ENCODE measurements around the gene NSF. TPM values are rescaled to one million over a fixed set of nuclear protein-coding genes. Genes with fewer than 3 reads are reported as not detected.
"Not testable (repeated sequence)": the region's sequence is repeated elsewhere in the genome, so short reads cannot be mapped to it uniquely, and the experiment has no call there.

The NSF gene
- total RNA-seq, 1 donor from 2014 or later: 19.2 TPM

DNA sequence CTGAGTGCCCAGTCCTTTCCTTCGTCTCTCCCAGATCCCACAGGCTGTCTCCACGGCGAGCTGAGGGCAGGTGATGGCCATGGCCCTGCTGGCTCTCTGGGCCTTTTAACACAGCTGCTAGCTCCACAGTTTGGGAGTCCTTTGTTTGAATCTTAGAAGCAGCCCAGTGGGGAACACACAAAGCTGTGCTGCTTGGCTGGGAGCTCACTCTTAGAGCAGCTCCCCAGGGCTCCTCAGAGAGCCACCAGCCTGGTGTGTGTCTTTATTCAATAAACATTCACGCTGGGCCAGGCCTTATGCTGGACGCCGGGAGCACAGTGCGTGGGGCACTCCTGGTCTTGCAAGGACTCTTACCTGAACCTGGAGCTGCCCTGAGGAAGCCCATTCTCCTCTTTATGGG is 198.3 kb downstream of the NSF start:
- intact Hi-C loops (cut with DNase I): loop anchor here (5.0 kb wide), 2 partner anchors 49 to 51 kb away; no protein-coding TSS in a partner anchor
- no peak for DNase-seq (ENCODE audit: low spot score)

DNA sequence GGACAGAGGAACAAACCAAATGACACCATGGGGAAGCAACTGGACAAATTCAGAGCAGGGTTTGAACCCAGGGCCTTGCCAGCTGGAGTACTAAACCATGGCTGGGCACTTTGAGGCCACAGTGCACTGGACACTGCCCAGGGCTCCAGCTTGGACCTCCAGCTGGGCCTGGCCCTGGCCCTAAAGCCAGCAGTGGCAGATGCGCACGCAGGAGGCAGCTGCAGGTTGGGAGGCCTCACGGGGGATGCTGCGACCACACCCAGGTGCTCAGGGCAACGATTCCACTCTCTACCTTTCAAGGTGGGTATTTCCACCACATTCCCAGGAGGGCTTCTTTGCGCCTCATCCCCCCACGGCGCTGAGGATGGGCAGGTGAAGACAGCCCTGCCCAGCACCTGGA is 199.1 kb downstream of the NSF start:
- no peak for DNase-seq (ENCODE audit: low spot score)
- intact Hi-C loops (cut with DNase I): loop anchor here (5.0 kb wide), 2 partner anchors 48 to 52 kb away; no protein-coding TSS in a partner anchor

DNA sequence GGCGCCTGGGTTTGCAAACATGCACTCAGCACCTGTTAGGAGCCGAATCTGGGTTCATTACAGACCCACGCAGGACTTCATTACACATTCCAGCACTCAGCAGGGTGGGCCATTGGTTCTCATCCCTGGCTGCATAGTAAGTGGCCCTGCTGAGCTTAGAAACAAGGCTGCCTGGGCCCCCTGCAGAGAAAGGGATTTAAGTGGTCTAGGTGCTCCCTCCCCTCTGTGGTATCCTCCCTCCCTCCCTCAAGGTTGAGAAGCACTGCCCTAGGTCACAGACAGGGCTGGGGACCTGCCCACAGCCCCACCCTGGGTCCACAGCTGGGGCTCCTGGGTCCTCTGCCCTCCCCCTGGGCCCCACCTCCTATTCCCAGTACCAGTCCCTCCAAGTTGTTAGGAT is 199.7 kb downstream of the NSF start:
- intact Hi-C loops (cut with DNase I): no loop called here
- DNase-seq (ENCODE audit: low spot score): no peak

DNA sequence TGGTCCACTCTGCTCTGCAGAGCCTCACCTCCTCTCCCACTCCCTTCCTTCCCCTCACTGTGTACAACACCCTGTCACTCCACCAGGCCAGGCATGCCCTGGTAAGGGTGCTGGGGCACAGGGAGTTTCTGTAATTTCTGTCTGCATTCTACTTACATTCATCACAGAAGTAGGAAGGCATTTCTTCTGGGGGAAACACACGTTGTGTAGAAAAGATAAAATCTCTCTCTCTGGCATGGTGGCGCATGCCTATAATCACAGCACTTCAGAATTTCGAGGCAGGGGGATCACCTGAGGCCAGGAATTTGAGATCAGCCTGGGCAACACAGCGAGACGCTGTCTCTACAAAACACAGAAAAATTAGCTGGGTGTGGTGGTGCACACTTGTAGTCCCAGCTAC is 201.1 kb downstream of the NSF start:
- DNase-seq (ENCODE audit: low spot score): no peak
- intact Hi-C loops (cut with DNase I): no loop called here

DNA sequence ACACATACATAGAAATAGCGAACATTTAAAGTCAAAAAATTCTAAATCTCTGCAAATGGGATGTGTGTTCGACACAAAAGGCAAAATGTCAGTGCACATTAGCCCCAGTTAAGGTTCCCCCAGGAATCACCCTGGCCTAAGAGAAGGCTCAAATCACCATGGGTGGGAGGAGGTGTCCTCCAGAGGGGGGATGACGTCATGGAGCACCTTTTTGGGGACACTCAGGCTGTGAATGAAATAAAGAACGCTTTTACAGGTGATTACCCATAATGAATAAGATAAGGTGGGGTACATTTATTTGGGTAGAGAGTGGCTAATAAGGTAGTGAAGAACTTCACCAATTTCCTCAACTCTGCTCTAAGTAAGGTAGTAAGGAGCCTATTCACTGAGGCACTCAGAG is 201.6 kb downstream of the NSF start:
- no peak for DNase-seq (ENCODE audit: low spot score)
- intact Hi-C loops (cut with DNase I): no loop called here

DNA sequence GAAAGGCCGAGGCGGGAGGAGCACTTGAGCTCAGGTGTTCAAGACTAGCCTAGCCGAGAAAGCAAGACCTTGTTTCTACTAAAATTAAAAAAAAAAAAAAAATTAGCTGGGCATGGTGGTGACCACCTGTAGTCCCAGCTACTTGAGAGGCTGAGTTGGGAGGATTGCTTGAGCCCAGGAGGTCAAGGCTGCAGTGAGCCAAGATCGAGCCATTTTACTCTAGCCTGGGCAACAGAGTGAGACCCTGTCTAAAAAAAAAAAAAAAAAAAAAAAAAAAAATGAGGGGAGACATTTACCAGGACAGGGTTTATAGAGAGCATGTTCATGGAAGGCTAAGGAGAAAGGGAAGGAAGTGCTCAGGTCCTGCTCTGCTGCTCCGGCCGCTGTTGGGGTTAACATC is 202.6 kb downstream of the NSF start:
- intact Hi-C loops (cut with DNase I); DNase-seq (ENCODE audit: low spot score): not testable (repeated sequence)

DNA sequence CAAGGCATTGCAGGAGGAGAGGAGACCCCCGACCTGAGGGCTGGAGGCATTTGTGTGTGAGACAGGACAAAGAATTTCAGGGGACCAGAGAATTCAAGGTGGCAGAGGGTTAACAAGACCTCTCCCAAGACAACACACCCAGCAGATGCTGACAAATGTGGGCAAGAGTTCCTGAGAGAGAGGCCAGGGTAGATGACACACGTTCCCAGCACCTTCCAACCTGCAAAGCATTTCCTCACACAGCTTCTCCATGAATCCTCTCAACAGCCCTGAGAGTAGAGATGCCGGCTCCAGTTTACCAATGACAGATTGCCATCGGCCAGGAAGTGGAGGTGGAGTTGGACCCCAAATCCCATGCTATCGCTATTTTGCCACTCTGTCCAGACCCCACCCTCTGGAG is 203.1 kb downstream of the NSF start:
- no peak for DNase-seq (ENCODE audit: low spot score)
- intact Hi-C loops (cut with DNase I): no loop called here

DNA sequence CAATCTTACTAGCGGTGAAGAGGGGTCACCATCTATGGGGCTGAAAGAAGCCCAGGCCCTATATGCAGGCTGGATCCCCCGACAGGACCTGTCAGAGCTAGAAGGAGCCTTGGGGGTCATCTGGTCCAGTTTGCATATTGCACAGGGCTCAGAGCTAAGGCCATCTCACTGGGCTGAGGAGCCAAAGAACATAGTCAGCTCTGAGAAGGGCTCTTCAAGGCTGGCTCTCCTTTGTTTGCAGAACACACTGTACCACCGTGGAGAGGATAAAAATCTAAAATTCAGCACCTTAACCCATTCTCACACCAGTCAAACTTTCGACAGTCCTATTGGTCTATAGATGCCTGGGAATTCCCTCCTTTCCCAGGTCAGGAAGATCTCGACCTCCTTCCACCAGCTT is 203.8 kb downstream of the NSF start:
- intact Hi-C loops (cut with DNase I): no loop called here
- no peak for DNase-seq (ENCODE audit: low spot score)

DNA sequence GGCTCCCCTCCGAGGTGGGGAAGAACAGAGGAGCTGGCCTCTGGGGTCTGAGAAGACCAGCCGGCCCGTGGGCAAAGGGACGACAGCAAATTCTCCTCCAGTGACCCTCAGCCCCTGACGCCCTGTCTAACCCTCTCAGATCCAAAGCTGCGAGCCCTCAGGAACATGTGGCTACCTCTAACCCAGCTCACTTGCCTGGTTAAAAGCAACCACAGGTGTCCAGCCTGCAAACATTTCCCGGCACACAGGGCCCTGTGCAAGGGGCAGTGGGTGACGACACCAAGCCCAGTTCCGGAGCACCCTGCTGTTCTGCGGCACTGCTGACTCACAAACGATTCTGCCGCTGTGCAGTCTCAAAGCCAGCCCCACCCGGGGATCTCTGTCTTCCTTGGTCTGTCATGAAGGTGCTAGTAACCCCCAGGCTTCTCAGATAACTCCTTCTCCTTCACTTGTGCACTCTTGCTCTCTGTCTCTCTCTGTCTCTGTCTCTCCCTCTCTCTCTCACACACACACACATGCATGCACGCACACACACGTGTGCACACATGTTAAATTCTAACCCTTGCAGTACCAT is 205.0 kb downstream of the NSF start:
- no peak for DNase-seq (ENCODE audit: low spot score)
- intact Hi-C loops (cut with DNase I): no loop called here

DNA sequence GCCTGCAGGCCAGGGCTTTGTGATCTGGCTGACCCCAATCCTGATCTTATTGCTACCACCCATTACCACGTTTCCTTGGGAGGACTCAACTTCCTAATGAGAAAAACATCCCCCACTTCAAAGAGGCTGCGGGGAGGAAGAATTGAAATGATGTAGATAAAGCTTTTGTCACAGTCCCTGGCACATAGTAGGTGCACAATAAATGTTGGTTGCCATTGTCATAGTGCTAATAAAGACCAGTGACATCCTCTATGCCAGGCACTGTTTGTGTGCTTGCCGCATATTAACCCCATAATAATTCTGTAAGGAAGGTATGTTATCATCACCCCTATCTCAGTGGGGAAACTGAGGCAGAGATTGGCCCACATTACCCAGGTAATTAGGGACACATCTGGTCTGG is 205.6 kb downstream of the NSF start:
- DNase-seq (ENCODE audit: low spot score): no peak
- intact Hi-C loops (cut with DNase I): no loop called here

DNA sequence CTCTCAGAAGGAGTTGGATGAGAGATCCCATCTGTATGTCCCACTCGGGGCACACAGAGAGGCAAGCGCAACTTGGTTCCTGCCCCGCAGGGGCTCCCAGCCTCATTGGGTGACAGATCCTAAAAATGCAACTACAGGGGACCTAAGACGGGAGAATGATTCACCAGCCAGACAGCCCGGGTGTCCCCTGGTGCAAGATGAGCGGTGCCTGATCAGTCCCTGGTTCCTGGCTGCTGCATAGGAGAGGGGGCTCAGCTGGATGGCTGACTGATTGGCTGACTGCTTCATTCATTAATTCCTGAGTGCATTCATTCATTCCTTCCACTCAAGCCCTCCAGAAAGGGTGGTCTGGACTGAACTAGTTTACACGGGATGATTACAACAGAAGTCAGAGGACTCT is 206.1 kb downstream of the NSF start:
- DNase-seq (ENCODE audit: low spot score): no peak
- intact Hi-C loops (cut with DNase I): no loop called here

DNA sequence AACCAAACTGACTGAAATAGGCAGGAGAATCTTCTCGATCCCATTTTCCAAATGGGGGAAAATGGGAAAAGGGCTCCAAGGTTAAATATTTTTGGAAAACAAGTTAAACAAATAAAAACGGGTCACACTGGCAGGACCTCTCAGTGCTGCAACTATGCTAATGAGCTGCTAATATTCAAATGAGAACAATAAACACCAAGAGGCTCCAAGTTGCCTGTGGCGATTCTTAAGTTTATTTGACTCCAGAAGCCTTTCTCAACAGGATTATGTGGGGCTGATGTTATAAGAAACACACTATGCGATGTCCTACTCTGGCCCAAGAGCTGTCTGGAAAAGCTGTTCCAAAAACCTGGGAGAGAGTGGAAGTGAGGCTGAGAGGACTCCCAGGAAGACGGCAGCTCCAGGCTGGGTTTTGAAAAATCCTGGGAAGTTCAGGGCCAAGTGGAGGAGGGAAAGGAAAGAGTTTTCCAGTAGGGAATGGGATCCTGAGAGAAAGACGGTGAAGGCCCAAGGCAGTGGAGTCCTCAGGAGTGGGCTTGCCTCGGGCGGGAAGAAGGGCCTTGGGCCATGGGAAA is 206.6 kb downstream of the NSF start:
- no peak for DNase-seq (ENCODE audit: low spot score)
- intact Hi-C loops (cut with DNase I): no loop called here

DNA sequence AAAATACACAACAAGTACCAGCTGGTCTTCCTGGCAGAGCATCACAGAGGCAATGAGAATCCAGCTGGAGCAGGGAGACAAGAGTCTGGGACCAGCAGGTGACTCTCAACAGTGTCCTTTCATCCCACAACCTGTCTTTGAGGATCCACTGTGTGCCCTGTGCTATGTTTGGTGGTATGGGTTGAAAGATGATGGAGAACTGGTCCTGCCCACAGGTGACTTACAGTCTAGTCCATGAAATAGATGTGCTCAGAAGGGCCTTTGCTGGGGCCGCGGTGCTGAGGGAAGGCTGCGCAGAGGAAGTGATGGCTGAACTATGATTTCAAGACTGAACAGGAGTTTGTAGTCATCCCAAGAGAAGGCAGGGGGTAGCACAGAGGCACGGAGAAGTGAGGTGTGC is 210.1 kb downstream of the NSF start:
- intact Hi-C loops (cut with DNase I): no loop called here
- DNase-seq (ENCODE audit: low spot score): no peak

DNA sequence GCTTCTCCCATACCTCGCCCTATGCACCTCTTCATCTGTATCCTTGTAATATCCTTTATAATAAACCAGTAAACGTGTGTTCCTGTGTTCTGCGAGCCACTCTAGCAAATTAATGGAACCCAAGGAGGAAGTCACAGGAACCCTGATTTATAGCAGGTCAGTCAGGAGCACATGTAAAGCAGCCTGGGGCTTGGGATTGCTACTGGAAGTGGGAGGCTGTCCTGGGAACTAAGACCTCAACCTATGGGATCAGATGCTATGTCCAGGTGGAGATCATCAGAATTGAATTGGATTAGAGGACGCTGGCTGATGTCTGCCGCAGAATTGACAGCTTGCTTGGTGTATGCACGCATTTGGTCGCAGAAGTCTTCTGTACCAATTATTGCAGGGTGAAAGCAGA is 212.3 kb downstream of the NSF start:
- intact Hi-C loops (cut with DNase I): no loop called here

DNA sequence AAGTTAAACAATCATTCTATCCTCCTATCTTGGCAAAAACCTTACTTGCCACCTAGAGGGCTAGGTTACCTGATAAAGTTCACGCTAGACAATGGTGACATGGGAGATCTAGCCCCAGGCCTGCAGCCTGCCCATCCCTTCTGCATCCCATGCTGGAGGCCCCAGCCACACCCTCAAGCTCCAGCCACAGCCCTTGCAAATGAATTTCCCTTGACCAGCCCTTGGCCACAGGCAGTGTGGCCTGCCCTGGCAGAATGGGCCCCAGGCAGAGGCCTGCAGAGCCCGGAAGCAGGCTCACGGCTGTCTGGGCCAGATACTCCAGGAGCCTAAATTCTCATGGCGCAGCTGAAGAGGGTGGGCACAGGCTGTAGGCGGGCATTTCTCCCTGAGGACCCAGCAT is 213.1 kb downstream of the NSF start:
- intact Hi-C loops (cut with DNase I): no loop called here
- no peak for DNase-seq (ENCODE audit: low spot score)

More for the DNA sequence above, 212.3 kb downstream of the NSF start:
- no peak for DNase-seq (ENCODE audit: low spot score)

DNA sequence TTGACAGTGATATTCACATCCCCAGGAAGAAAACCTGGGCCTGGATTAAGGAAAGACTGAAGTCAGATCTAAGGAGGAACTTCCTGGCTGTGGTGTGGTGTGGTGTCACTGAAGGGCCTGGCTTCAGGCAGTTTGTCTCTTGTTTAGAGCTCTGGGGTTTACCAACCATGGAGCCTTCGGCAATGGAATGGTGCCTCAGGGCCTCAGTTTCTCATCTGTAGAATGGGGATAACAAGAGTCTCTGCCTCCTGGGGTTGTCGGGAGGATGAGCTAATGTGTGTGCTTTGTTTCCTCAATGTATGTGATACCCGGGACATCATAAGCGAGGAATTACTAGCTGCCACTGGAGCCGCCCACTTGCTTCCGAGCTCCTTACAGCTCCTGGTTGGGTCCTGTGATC is 215.3 kb downstream of the NSF start:
- no peak for DNase-seq (ENCODE audit: low spot score)
- intact Hi-C loops (cut with DNase I): no loop called here

Other genes starting within 250 kb of the NSF start
- 6.0 TPM for gene ARL17B, start 228.9 kb upstream of the NSF start, total RNA-seq
- gene LRRC37A2, start 78.2 kb upstream of the NSF start, total RNA-seq: 2.9 TPM
- gene ARL17A, start 11.0 kb upstream of the NSF start, total RNA-seq: 4.8 TPM
- 0.89 TPM for gene WNT3, start 228.0 kb downstream of the NSF start, total RNA-seq